ENCODE measurements around the gene CIAO2A. TPM values are rescaled to one million over a fixed set of nuclear protein-coding genes. Genes with fewer than 3 reads are reported as not detected.
"Not testable (repeated sequence)": the region's sequence is repeated elsewhere in the genome, so short reads cannot be mapped to it uniquely, and the experiment has no call there.

Gene CIAO2A
- total and polyA plus RNA-seq, 12 donors, result 49.2 to 209 (median 118) TPM

- H3K9me3 ChIP-seq (replicated peaks in 1 of 3), result no peaks in the 10 kb centered on the region
- TF ChIP-seq CTCF (IDR thresholded peaks at IDR 0.05) (no peak), POLR2A (IDR thresholded peaks at IDR 0.05) (no peak)
- intact Hi-C loops (cut with DNase I), result no loop called here
- H3K36me3 ChIP-seq (replicated peaks in 1 of 2), result peaks cover 0 to 33% of the 10 kb centered on the region in 2 donors
- no peak overlapping the region for H3K4me3 ChIP-seq
- H3K4me1 ChIP-seq (replicated peaks in 1 of 2), result peaks cover 9 to 33% of the 10 kb centered on the region in 2 donors
- H3K27ac ChIP-seq, result peak overlapping the region in 1 of 5 donors; percentile 23
- no peaks in the 10 kb centered on the region for H3K27me3 ChIP-seq
- no peak for DNase-seq
- WGBS, 4 donors, result 65 to 72% (median 67%) methylated on average over 4 of the region's 4 CpGs
Observed at GRCh38 chr15:64112073-64112772, 18.6 kb upstream of the CIAO2A start.

GRCh38 chr15:64111679-64112050 is 18.0 kb upstream of the CIAO2A start:
- Histone ChIP-seq H3K27me3 (no peaks in the 10 kb centered on the region), H3K4me3 (no peak overlapping the region), H3K9me3 (replicated peaks in 1 of 3) (no peaks in the 10 kb centered on the region), H3K27ac (peak overlapping the region in 1 of 5 donors; percentile 23), H3K36me3 (replicated peaks in 1 of 2) (peaks cover 0 to 33% of the 10 kb centered on the region in 2 donors), H3K4me1 (replicated peaks in 1 of 2) (peaks cover 9 to 39% of the 10 kb centered on the region in 2 donors)
- intact Hi-C loops (cut with DNase I), result no loop called here
- TF ChIP-seq POLR2A (IDR thresholded peaks at IDR 0.05), result no peak
- no peak for DNase-seq
- WGBS, 4 donors, result 80 to 95% (median 90%) methylated on average over 3 of the region's 3 CpGs

GRCh38 chr15:64110950-64111678 is 17.5 kb upstream of the CIAO2A start:
- H3K4me3 ChIP-seq, result no peak overlapping the region
- TF ChIP-seq POLR2A (IDR thresholded peaks at IDR 0.05) (no peak), CTCF (IDR thresholded peaks at IDR 0.05) (no peak)
- H3K27me3 ChIP-seq, result no peaks in the 10 kb centered on the region
- intact Hi-C loops (cut with DNase I), result no loop called here
- 79 to 86% (median 83%) methylated on average over 3 of the region's 3 CpGs for WGBS, 4 donors
- H3K27ac ChIP-seq, result no peak overlapping the region
- peaks cover 9 to 43% of the 10 kb centered on the region in 2 donors for H3K4me1 ChIP-seq (replicated peaks in 1 of 2)
- peaks cover 0 to 33% of the 10 kb centered on the region in 2 donors for H3K36me3 ChIP-seq (replicated peaks in 1 of 2)
- no peak for DNase-seq
- H3K9me3 ChIP-seq (replicated peaks in 1 of 3), result no peaks in the 10 kb centered on the region

GRCh38 chr15:64110108-64110701 is 16.6 kb upstream of the CIAO2A start:
- H3K27ac ChIP-seq, H3K4me3 ChIP-seq: not testable (repeated sequence)

GRCh38 chr15:64107337-64107736 is 13.7 kb upstream of the CIAO2A start:
- Histone ChIP-seq H3K27me3 (no peaks in the 10 kb centered on the region), H3K9me3 (replicated peaks in 1 of 3) (no peaks in the 10 kb centered on the region), H3K36me3 (replicated peaks in 1 of 2) (no peaks in the 10 kb centered on the region), H3K4me1 (replicated peaks in 1 of 2) (peaks cover 17 to 58% of the 10 kb centered on the region in 2 donors), H3K27ac (no peak overlapping the region), H3K4me3 (no peak overlapping the region)
- DNase-seq, result no peak
- intact Hi-C loops (cut with DNase I), result no loop called here
- TF ChIP-seq CTCF (IDR thresholded peaks at IDR 0.05) (no peak), POLR2A (IDR thresholded peaks at IDR 0.05) (no peak)
- 86 to 100% (median 97%) methylated on average over 1 of the region's 1 CpG for whole genome bisulfite sequencing, 4 donors

More at GRCh38 chr15:64110108-64110701, 16.6 kb upstream of the CIAO2A start:
- intact Hi-C loops (cut with DNase I); H3K27me3 ChIP-seq; H3K9me3 ChIP-seq (replicated peaks in 1 of 3); DNase-seq: not testable (repeated sequence)
- peaks cover 14 to 52% of the 10 kb centered on the region in 2 donors for H3K4me1 ChIP-seq (replicated peaks in 1 of 2)
- 95 to 98% (median 97%) methylated on average over 4 of the region's 4 CpGs for WGBS, 4 donors
- peaks cover 0 to 26% of the 10 kb centered on the region in 2 donors for H3K36me3 ChIP-seq (replicated peaks in 1 of 2)
